Measurements from ENCODE around the gene INSR. TPM values are rescaled to one million over a fixed set of nuclear protein-coding genes. Genes with fewer than 3 reads are reported as not detected.
"Not testable (repeated sequence)": the region's sequence is repeated elsewhere in the genome, so short reads cannot be mapped to it uniquely, and the experiment has no call there.

Gene INSR
- total RNA-seq, 4 donors from 2014 or later, result 150 to 420 (median 196) TPM

GRCh38 chr19:7228935-7229541 is 65.2 kb downstream of the INSR start:
- no peaks in the 10 kb centered on the region for H3K9me3 ChIP-seq
- TF ChIP-seq, protein P1, sequence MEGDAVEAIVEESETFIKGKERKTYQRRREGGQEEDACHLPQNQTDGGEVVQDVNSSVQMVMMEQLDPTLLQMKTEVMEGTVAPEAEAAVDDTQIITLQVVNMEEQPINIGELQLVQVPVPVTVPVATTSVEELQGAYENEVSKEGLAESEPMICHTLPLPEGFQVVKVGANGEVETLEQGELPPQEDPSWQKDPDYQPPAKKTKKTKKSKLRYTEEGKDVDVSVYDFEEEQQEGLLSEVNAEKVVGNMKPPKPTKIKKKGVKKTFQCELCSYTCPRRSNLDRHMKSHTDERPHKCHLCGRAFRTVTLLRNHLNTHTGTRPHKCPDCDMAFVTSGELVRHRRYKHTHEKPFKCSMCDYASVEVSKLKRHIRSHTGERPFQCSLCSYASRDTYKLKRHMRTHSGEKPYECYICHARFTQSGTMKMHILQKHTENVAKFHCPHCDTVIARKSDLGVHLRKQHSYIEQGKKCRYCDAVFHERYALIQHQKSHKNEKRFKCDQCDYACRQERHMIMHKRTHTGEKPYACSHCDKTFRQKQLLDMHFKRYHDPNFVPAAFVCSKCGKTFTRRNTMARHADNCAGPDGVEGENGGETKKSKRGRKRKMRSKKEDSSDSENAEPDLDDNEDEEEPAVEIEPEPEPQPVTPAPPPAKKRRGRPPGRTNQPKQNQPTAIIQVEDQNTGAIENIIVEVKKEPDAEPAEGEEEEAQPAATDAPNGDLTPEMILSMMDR (IDR thresholded peaks at IDR 0.05), result no peak
- TF ChIP-seq POLR2A (IDR thresholded peaks at IDR 0.05) (no peak), EP300 (IDR thresholded peaks at IDR 0.05) (no peak)
- H3K36me3 ChIP-seq, result no peaks in the 10 kb centered on the region
- H3K4me3 ChIP-seq, result no peak overlapping the region
- peak overlapping the region in 1 of 4 donors; percentile 79 for H3K27ac ChIP-seq
- H3K4me1 ChIP-seq, result peaks cover 0 to 68% (median 15%) of the 10 kb centered on the region in 4 donors
- no peaks in the 10 kb centered on the region for H3K27me3 ChIP-seq
- WGBS, 2 donors, result 80 to 88% methylated on average over 1 of the region's 1 CpG
- DNase-seq (ENCODE audit: low spot score in 2 of 2), result no peak

- Histone ChIP-seq H3K27ac (peak overlapping the region in 1 of 4 donors; percentile 79), H3K9me3 (no peaks in the 10 kb centered on the region), H3K36me3 (no peaks in the 10 kb centered on the region), H3K27me3 (no peaks in the 10 kb centered on the region), H3K4me3 (no peak overlapping the region), H3K4me1 (peaks cover 0 to 78% (median 15%) of the 10 kb centered on the region in 4 donors)
- peak in 1 of 2 donors; percentile 51 for DNase-seq (ENCODE audit: low spot score in 2 of 2)
- WGBS, 2 donors, result 61 to 78% methylated on average over 6 of the region's 6 CpGs
- TF ChIP-seq, protein P1 (IDR thresholded peaks at IDR 0.05), result no peak
- TF ChIP-seq POLR2A (IDR thresholded peaks at IDR 0.05), result no peak
- peak in 1 of 2 donors; percentile 79 for TF ChIP-seq EP300 (IDR thresholded peaks at IDR 0.05)
Observed at GRCh38 chr19:7227735-7228134, 66.5 kb downstream of the INSR start.

- H3K36me3 ChIP-seq; H3K27me3 ChIP-seq; H3K9me3 ChIP-seq; DNase-seq (ENCODE audit: low spot score in 2 of 2); H3K4me3 ChIP-seq: not testable (repeated sequence)
- 79 to 85% methylated on average over 5 of the region's 5 CpGs for WGBS, 2 donors
- Histone ChIP-seq H3K27ac (peak overlapping the region in 2 of 4 donors; percentile 15 to 83), H3K4me1 (peaks cover 0 to 79% (median 15%) of the 10 kb centered on the region in 4 donors)
Observed at GRCh38 chr19:7227149-7227548, 67.1 kb downstream of the INSR start.

DNA sequence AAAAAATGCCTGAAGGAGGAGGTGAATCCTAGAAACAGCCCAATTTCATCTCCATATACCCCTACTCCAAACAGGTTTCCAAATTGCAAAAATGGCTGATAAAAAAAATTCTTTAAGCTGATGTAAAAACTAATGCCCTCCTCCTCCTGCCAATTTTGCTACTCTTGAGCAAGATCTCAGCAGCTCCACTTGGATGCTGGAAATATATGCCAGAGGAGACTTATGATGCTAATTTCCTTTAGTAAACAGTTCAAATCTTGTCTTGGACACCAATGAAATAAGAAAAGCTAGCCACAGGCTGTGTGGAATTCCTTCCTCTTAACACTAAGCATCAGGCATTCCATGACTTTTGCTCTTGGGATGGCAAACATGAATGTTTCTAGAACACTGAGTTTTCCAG is 67.5 kb downstream of the INSR start:
- Histone ChIP-seq H3K4me3 (no peak overlapping the region), H3K27ac (peak overlapping the region in 2 of 4 donors; percentile 15 to 83), H3K4me1 (peaks cover 0 to 81% (median 15%) of the 10 kb centered on the region in 4 donors), H3K27me3 (no peaks in the 10 kb centered on the region), H3K9me3 (no peaks in the 10 kb centered on the region), H3K36me3 (no peaks in the 10 kb centered on the region)
- TF ChIP-seq EP300 (IDR thresholded peaks at IDR 0.05), result no peak
- TF ChIP-seq, protein P1 (IDR thresholded peaks at IDR 0.05), result no peak
- TF ChIP-seq POLR2A (IDR thresholded peaks at IDR 0.05), result no peak
- DNase-seq (ENCODE audit: low spot score in 2 of 2), result no peak

DNA sequence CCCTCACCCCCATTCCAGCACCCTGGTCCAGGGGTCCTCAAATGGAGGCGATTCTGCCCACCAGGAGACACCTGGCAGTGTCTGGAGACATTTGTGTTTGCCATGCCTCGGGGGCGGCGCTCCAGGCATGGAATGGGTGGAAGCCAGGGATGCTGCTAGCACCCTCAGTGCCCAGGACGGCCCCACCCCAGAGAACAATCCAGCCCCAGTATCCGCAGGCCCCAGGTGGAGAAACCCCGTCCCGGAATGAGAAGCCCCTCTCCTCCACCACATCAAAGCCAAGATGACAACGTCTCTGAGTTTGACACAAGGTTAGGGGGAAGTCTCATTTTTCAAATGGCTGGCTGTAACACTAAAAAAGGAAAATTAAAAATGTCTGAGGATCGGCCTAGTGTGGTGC is 68.5 kb downstream of the INSR start:
- no peak for DNase-seq (ENCODE audit: low spot score in 2 of 2)

More for the DNA sequence above, 68.5 kb downstream of the INSR start:
- Histone ChIP-seq H3K9me3 (no peaks in the 10 kb centered on the region), H3K27me3 (no peaks in the 10 kb centered on the region), H3K27ac (peak overlapping the region in 1 of 4 donors; percentile 83), H3K4me1 (peaks cover 0 to 73% (median 15%) of the 10 kb centered on the region in 4 donors), H3K4me3 (no peak overlapping the region), H3K36me3 (no peaks in the 10 kb centered on the region)
- 79 to 92% methylated on average over 6 to 10 of the region's 10 CpGs for WGBS, 2 donors
- TF ChIP-seq, protein P1 (IDR thresholded peaks at IDR 0.05), result no peak
- TF ChIP-seq EP300 (IDR thresholded peaks at IDR 0.05) (no peak), POLR2A (IDR thresholded peaks at IDR 0.05) (no peak)
